Psoas muscle (tissue), 8 donors: ENCODE measurements around the gene KRT7. TPM values are rescaled to one million over a fixed set of nuclear protein-coding genes. Genes with fewer than 3 reads are reported as not detected.

Source experiments
- ATAC-seq, 4 donors: fragments of 200-7000 bp; cut with Tn5 transposase; one replicate each; pipeline ENCODE4 v1.9.1; 2020; ENCODE audit warnings: moderate library complexity in 3 of 4, mild to moderate bottlenecking in 2 of 4
- DNase-seq, 2 donors: peaks; one replicate each; pipeline ENCODE4 v3.0.0-alpha.2; 2020
- H3K27ac ChIP-seq: fragments of 200-600 bp; one replicate; pipeline ENCODE4 v1.8.0; 2022
- H3K27me3 ChIP-seq, 3 donors: fragments of 200-600 bp in 1 of 3; one replicate each; pipeline versions ENCODE4 v1.6.1 to v1.8.0; 2013 to 2022; ENCODE audit warnings: low read length in 2 of 3, mild to moderate bottlenecking in 2 of 3, moderate library complexity in 1 of 3; ENCODE audit not compliant: insufficient read depth in 3 of 3
- H3K36me3 ChIP-seq, 2 donors: fragments of 200-600 bp in 1 of 2; one replicate each; pipeline versions ENCODE4 v1.6.1 to v1.8.0; 2013 to 2022; ENCODE audit warnings: low read depth in 1 of 2, mild to moderate bottlenecking in 1 of 2, moderate library complexity in 1 of 2; ENCODE audit not compliant: insufficient read depth in 1 of 2
- H3K4me1 ChIP-seq: fragments of 200-600 bp; one replicate; pipeline ENCODE4 v1.8.0; 2022
- H3K4me3 ChIP-seq: fragments of 200-600 bp; one replicate; pipeline ENCODE4 v1.8.0; 2022; ENCODE audit warnings: mild to moderate bottlenecking
- H3K9me3 ChIP-seq: fragments of 200-600 bp; one replicate; pipeline ENCODE4 v1.8.0; 2022
- CTCF ChIP-seq: fragments of 200-600 bp; IDR thresholded peaks from one replicate; pipeline ENCODE4 v1.8.0; 2022; ENCODE audit warnings: antibody characterized with exemption
- WGBS, 3 donors: extraction: QIAGEN DNeasy Blood & Tissue Kit; methylation state at CpG; one replicate each; pipeline versions ENCODE4 v1.1.6 to v1.1.7; 2013; 5-methylcytosine and 5-hydroxymethylcytosine counted together
- intact Hi-C, 2 donors: fragments of 100-400 bp; cut with DNase I; formaldehyde crosslinking; loops; one replicate each; pipeline versions ENCODE4 v1.11.0 to v1.14.2; 2022
- polyA plus RNA-seq, 3 donors: library from polyadenylated mRNA; stranded (reverse); fragments of 200-250 nt; gene quantifications; one replicate each; pipeline ENCODE4 v1.2.3, GENCODE V29; 2013
- total RNA-seq, 4 donors: library from RNA; stranded (reverse); fragmentation: NEBNext Ultra II Directional in 2 of 4; extraction: Animal tissue kit (Norgen Biotek cat#: 25700) in 2 of 4; gene quantifications; one replicate each; pipeline versions ENCODE4 v1.2.1 to v1.2.4, GENCODE V29; 2021 to 2023
- donor health status: healthy with polysubstance abuse.
- donor health status: DM: no; HTN: no; CAD: no; lungs with moderate emphysema.
- donor health status: Bipolar disorder and iron deficiency.
- donor health status: healthy.
- donor health status: DM: yes; HTN: yes; CAD: no.
- donor health status: DM: no; HTN: no; CAD: no.
- donor health status: DM: no; HTN: no; CAD: no.
- donor health status: DM: yes; HTN: yes; CAD: no.

Gene KRT7
- total and polyA plus RNA-seq, 7 donors, result 0.39 to 3.9 (median 1.6) TPM

GRCh38 chr12:52235822-52236361, 2.8 kb downstream of the KRT7 start:
- DNase-seq (no peak), ATAC-seq (no peak)
- Histone ChIP-seq H3K27ac (no peak overlapping the region), H3K9me3 (no peaks in the 10 kb centered on the region), H3K4me3 (no peak overlapping the region), H3K4me1 (no peaks in the 10 kb centered on the region), H3K27me3 (peaks cover 0 to 38% (median 17%) of the 10 kb centered on the region in 3 donors), H3K36me3 (no peaks in the 10 kb centered on the region)
- no peak for TF ChIP-seq CTCF
- intact Hi-C loops, result no loop called here
- WGBS, 3 donors, result 87 to 94% (median 92%) methylated on average over 4 of the region's 4 CpGs

- TF ChIP-seq CTCF, result no peak
- no peak for DNase-seq
- H3K36me3 ChIP-seq, result no peaks in the 10 kb centered on the region
- intact Hi-C loops, result no loop called here
- no peaks in the 10 kb centered on the region for H3K4me1 ChIP-seq
- H3K27ac ChIP-seq, result no peak overlapping the region
- no peak for ATAC-seq
- WGBS, 3 donors, result 90 to 95% (median 92%) methylated on average over 3 of the region's 3 CpGs
- H3K4me3 ChIP-seq, result no peak overlapping the region
- no peaks in the 10 kb centered on the region for H3K9me3 ChIP-seq
- H3K27me3 ChIP-seq, result peaks cover 0 to 33% (median 17%) of the 10 kb centered on the region in 3 donors
Measured at GRCh38 chr12:52236386-52237050, 3.5 kb downstream of the KRT7 start.

- Histone ChIP-seq H3K36me3 (no peaks in the 10 kb centered on the region), H3K27ac (no peak overlapping the region), H3K9me3 (no peaks in the 10 kb centered on the region), H3K4me3 (no peak overlapping the region), H3K27me3 (peaks cover 0 to 16% (median 10%) of the 10 kb centered on the region in 3 donors), H3K4me1 (peaks cover under 1% of the 10 kb centered on the region)
- ATAC-seq (no peak), DNase-seq (no peak)
- intact Hi-C loops, result no loop called here
- no peak for TF ChIP-seq CTCF
- WGBS, 3 donors, result 86 to 90% (median 89%) methylated on average over 4 of the region's 4 CpGs
Measured at GRCh38 chr12:52238207-52238840, 5.3 kb downstream of the KRT7 start.

GRCh38 chr12:52238916-52239646, 6.0 kb downstream of the KRT7 start:
- no peak for TF ChIP-seq CTCF
- H3K27me3 ChIP-seq, result peaks cover 0 to 8% (median 5%) of the 10 kb centered on the region in 3 donors
- peaks cover 8% of the 10 kb centered on the region for H3K4me1 ChIP-seq
- H3K36me3 ChIP-seq, result no peaks in the 10 kb centered on the region
- WGBS, 3 donors, result 90 to 95% (median 91%) methylated on average over 7 of the region's 7 CpGs
- no peak overlapping the region for H3K27ac ChIP-seq
- intact Hi-C loops, result no loop called here
- no peak for DNase-seq
- H3K4me3 ChIP-seq, result no peak overlapping the region
- no peaks in the 10 kb centered on the region for H3K9me3 ChIP-seq
- ATAC-seq, result no peak
